DOHH2 (cell line): ENCODE results near the gene WDR55.

Source experiments
- H3F3A ChIP-seq: fragments of 200-600 bp; sonication (generic), shearing (Covaris generic); 2 replicates; pipeline ENCODE4 v1.6.0; 2016; ENCODE audit warnings: antibody characterized with exemption, mild to moderate bottlenecking; ENCODE audit not compliant: control insufficient read depth, insufficient read depth
- H3K27ac ChIP-seq: fragments of 200-600 bp; sonication (generic); 2 replicates; pipeline ENCODE4 v1.5.1; 2014; ENCODE audit warnings: low read depth, mild to moderate bottlenecking, low read length, moderate library complexity
- H3K27me3 ChIP-seq: fragments of 200-600 bp; sonication (generic); 2 replicates; pipeline ENCODE4 v1.6.1; 2014; ENCODE audit warnings: mild to moderate bottlenecking, low read length, mixed read lengths; ENCODE audit not compliant: control insufficient read depth
- H3K36me3 ChIP-seq: fragments of 200-600 bp; sonication (generic); 2 replicates; pipeline ENCODE4 v1.6.1; 2014; ENCODE audit warnings: mild to moderate bottlenecking, low read length, moderate library complexity, mixed read lengths; ENCODE audit not compliant: control insufficient read depth
- H3K4me1 ChIP-seq: fragments of 200-600 bp; sonication (generic); 2 replicates; pipeline ENCODE4 v1.6.1; 2014; ENCODE audit warnings: mild to moderate bottlenecking, low read length, mixed read lengths; ENCODE audit not compliant: control insufficient read depth
- H3K4me2 ChIP-seq: fragments of 200-600 bp; sonication (generic); 2 replicates; pipeline ENCODE4 v1.6.0; 2014; ENCODE audit warnings: mild to moderate bottlenecking, low read length, moderate library complexity
- H3K4me3 ChIP-seq: fragments of 200-600 bp; sonication (generic); 2 replicates; pipeline ENCODE4 v1.5.1; 2014; ENCODE audit warnings: mild to moderate bottlenecking, low read length, mixed read lengths
- H3K79me2 ChIP-seq: fragments of 200-600 bp; sonication (generic); 2 replicates; pipeline ENCODE4 v1.6.1; 2014; ENCODE audit warnings: mild to moderate bottlenecking, low read length, mixed read lengths; ENCODE audit not compliant: control insufficient read depth
- H3K9me2 ChIP-seq: fragments of 200-600 bp; sonication (generic); replicated peaks from 2 replicates; pipeline ENCODE4 v1.6.1; 2014; ENCODE audit warnings: mild to moderate bottlenecking, low read length, mixed read lengths; ENCODE audit not compliant: control insufficient read depth
- H3K9me3 ChIP-seq: fragments of 200-600 bp; sonication (generic); 2 replicates; pipeline ENCODE4 v1.6.1; 2014; ENCODE audit warnings: antibody characterized with exemption, low read length, mixed read lengths; ENCODE audit not compliant: control insufficient read depth, insufficient read depth
- H4K20me1 ChIP-seq: fragments of 200-600 bp; sonication (generic); 2 replicates; pipeline ENCODE4 v1.6.0; 2014; ENCODE audit warnings: low read depth, mild to moderate bottlenecking, antibody characterized with exemption, low read length, moderate library complexity; ENCODE audit not compliant: control insufficient read depth, insufficient read depth
- EZH2phosphoT487 ChIP-seq: fragments of 200-600 bp; sonication (generic); IDR thresholded peaks from 2 replicates; pipeline ENCODE4 v1.6.1; 2017; ENCODE audit warnings: borderline replicate concordance, mild to moderate bottlenecking, antibody characterized with exemption, low read length, moderate library complexity, mixed read lengths
- TF ChIP-seq, protein P1 (sequence below): fragments of 200-600 bp; sonication (generic); IDR thresholded peaks from one replicate; pipeline ENCODE4 v1.5.1; 2014; ENCODE audit warnings: antibody characterized with exemption, mild to moderate bottlenecking, low read depth, low read length; ENCODE audit not compliant: poor library complexity, severe bottlenecking

WDR55 gene

DNA sequence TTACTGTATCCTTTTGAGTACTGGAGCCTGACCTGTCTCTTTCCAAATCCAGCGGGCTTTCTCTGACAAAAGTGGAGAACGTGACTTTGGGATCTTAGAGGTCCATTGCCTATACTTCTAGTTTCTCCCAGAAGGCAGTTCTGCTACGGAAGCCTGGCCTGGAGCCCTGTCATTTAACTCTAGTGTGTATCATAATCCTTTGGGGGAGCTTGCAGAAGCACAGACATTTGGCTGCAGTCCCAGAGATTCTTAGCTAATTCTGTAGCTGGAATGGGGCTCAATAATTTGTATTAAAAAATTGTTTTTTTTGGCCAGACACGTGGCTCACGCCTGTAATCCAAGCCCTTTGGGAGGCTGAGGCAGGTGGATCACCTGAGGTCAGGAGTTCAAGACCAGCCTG, 29.6 kb downstream of the WDR55 start:
- H3K9me3 ChIP-seq, result no peaks in the 10 kb centered on the region

DNA sequence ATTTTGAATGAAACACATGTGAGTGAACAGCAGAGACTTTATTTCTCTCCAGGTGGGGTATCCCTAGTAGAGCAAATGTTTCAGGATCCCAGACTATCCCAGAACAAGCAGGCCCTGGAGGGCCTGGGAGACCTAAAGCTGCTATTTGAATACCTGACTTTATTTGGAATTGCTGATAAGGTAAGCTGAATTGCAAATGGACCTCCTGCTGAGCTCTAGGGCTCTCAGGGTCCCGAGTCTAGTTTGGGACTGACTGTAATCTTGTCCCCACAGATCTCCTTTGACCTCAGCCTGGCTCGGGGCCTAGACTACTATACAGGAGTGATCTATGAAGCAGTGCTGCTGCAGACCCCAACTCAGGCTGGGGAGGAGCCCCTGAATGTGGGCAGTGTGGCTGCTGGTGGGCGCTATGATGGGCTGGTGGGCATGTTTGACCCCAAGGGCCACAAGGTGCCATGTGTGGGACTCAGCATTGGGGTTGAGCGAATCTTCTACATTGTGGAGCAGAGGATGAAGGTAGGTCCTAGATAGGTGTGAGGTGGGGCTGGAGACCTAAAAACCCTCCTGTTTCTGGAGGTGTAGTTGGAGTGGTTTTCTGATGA, 32.3 kb downstream of the WDR55 start:
- Histone ChIP-seq H3K27me3 (no peaks in the 10 kb centered on the region), H3K9me2 (no peaks in the 10 kb centered on the region), H3K79me2 (peaks cover 40% of the 10 kb centered on the region), H3K4me3 (no peak overlapping the region), H3K9me3 (no peaks in the 10 kb centered on the region), H3K4me2 (no peak overlapping the region), H4K20me1 (0 out of 2 replicates have a peak, but pooled peaks cover 5% of the 10 kb centered on the region), H3K36me3 (peaks cover 83% of the 10 kb centered on the region), H3F3A (no peaks in the 10 kb centered on the region; the same call in 1 of the 2 replicates), H3K27ac (no peak overlapping the region), H3K4me1 (peaks cover 19% of the 10 kb centered on the region)
- TF ChIP-seq, protein P1, sequence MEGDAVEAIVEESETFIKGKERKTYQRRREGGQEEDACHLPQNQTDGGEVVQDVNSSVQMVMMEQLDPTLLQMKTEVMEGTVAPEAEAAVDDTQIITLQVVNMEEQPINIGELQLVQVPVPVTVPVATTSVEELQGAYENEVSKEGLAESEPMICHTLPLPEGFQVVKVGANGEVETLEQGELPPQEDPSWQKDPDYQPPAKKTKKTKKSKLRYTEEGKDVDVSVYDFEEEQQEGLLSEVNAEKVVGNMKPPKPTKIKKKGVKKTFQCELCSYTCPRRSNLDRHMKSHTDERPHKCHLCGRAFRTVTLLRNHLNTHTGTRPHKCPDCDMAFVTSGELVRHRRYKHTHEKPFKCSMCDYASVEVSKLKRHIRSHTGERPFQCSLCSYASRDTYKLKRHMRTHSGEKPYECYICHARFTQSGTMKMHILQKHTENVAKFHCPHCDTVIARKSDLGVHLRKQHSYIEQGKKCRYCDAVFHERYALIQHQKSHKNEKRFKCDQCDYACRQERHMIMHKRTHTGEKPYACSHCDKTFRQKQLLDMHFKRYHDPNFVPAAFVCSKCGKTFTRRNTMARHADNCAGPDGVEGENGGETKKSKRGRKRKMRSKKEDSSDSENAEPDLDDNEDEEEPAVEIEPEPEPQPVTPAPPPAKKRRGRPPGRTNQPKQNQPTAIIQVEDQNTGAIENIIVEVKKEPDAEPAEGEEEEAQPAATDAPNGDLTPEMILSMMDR, result no peak
- TF ChIP-seq EZH2phosphoT487, result no peak

More for the DNA sequence above, 29.6 kb downstream of the WDR55 start:
- Histone ChIP-seq H3K4me2 (no peak overlapping the region), H3K4me3 (no peak overlapping the region), H3K79me2 (peaks cover 49% of the 10 kb centered on the region), H3K27me3 (no peaks in the 10 kb centered on the region), H3K4me1 (peaks cover 17% of the 10 kb centered on the region), H3F3A (no peaks in the 10 kb centered on the region; the same call in 1 of the 2 replicates), H3K36me3 (peaks cover 66% of the 10 kb centered on the region), H3K9me2 (no peaks in the 10 kb centered on the region), H4K20me1 (no peaks in the 10 kb centered on the region), H3K27ac (no peak overlapping the region)
- TF ChIP-seq, protein P1, result no peak
- TF ChIP-seq EZH2phosphoT487, result no peak

DNA sequence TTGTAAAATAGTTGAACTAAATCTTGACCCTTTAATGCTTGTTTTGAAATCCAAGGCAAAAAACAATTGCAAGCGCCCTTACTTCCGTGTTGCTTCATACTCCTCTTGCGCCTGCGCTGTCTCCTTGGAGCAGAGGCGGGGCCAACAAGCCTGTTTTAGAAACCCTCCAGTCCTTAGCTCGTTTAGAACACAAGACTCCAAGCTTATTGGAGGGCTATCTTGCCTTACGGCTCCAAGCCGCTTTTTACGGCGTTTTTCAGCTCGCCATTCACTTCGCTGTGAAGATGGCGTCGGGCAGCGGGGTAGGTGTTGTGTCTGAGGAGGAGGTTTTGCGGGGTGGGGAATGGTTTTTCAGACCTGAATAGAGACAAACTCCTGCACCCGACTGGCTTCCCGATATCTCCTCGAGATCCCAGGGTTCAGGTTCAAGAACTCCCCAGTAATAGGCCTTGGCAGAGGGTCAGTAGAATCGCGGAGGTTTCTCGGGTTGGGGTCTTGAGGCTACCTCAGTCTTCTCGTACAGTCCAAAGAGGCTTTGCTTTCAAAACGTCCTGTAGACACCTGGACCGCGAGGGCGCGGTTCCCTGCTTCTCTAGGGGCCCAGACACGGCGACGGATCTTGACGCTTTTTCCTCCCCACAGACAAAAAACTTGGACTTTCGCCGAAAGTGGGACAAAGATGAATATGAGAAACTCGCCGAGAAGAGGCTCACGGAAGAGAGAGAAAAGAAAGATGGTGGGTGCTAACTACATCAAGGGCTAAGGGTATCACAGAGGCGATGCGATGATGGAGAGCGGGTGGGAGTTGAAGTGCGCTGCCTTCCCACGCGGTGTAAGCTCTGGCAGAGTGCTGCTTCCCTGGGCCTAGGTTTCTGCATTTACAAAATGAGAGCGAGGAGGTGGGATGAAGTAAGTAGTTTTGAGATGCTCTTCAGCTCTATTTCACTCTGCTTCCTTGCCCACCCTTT, 35.8 kb downstream of the WDR55 start, which contains the start of gene ZMAT2:
ZMAT2 (plus strand) TSS at position 271 of the 968 bp plus-strand sequence; CDS start at position 285, 14 bp downstream.
- TF ChIP-seq EZH2phosphoT487, result no peak
- TF ChIP-seq, protein P1, result no peak
- no peaks in the 10 kb centered on the region for H3K9me3 ChIP-seq

More for the DNA sequence above, 35.8 kb downstream of the WDR55 start, which contains the start of gene ZMAT2:
- H3K36me3 ChIP-seq, result peaks cover 94% of the 10 kb centered on the region
- H3K4me2 ChIP-seq, result peak within 1 kb of the TSS; percentile 64
- no peaks in the 10 kb centered on the region for H3K9me2 ChIP-seq
- 0 out of 2 replicates have a peak, but pooled peaks cover 5% of the 10 kb centered on the region for H4K20me1 ChIP-seq
- H3K27me3 ChIP-seq, result no peaks in the 10 kb centered on the region
- peaks cover 14% of the 10 kb centered on the region for H3K4me1 ChIP-seq
- peak within 1 kb of the TSS; percentile 88 for H3K4me3 ChIP-seq
- H3K79me2 ChIP-seq, result peaks cover 21% of the 10 kb centered on the region
- H3F3A ChIP-seq, result no peaks in the 10 kb centered on the region; the same call in 1 of the 2 replicates
- H3K27ac ChIP-seq, result no peak within 1 kb of the TSS
